ENCODE results near the gene OPN3.
A peak's percentile ranks its signal among the peaks of the same experiment; 100 is the strongest.

The OPN3 gene

DNA sequence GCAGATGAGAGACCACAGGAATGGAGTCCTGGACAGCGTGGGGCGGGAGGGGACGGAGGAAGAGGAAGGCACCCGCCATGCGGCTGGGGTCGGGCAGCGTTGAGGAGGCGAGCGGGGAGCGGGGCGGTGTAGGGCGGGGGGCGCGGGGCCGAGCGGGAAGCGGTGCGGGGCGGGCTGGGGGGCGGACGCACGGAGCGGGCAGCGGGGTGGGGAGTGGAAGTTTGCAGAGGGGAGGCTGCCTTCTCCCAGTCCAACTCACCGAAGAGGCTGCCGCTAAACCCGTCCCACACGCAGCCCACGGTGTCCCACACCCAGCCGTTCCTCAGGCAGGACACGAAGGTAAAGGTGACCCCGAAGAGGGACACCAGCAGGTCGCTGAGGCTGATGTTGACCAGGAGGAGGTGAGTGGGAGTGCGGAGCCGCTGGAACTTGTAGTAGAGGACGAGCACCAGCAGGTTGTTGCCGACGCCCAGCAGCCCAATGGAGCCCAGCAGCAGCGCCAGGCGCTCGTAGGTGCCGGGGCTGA is 483 bp downstream of the OPN3 start (continued):
- TF ChIP-seq, protein P1, sequence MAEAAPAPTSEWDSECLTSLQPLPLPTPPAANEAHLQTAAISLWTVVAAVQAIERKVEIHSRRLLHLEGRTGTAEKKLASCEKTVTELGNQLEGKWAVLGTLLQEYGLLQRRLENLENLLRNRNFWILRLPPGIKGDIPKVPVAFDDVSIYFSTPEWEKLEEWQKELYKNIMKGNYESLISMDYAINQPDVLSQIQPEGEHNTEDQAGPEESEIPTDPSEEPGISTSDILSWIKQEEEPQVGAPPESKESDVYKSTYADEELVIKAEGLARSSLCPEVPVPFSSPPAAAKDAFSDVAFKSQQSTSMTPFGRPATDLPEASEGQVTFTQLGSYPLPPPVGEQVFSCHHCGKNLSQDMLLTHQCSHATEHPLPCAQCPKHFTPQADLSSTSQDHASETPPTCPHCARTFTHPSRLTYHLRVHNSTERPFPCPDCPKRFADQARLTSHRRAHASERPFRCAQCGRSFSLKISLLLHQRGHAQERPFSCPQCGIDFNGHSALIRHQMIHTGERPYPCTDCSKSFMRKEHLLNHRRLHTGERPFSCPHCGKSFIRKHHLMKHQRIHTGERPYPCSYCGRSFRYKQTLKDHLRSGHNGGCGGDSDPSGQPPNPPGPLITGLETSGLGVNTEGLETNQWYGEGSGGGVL (tag by site-specific recombination; IDR thresholded peaks at IDR 0.05): peak; percentile 51
- TF ChIP-seq ZNF76 (tag by site-specific recombination; IDR thresholded peaks at IDR 0.05; ENCODE audit: borderline replicate concordance, low read depth) (peak; percentile 60), ZNF433 (tag by site-specific recombination; IDR thresholded peaks at IDR 0.05; ENCODE audit: low read depth) (no peak), ZNF510 (tag by site-specific recombination; IDR thresholded peaks at IDR 0.05; ENCODE audit: insufficient replicate concordance) (no peak), ZFP37 (tag by site-specific recombination; IDR thresholded peaks at IDR 0.05) (no peak), ZNF354C (tag by site-specific recombination; IDR thresholded peaks at IDR 0.05; ENCODE audit: borderline replicate concordance, low read depth) (no peak), ZNF146 (tag by site-specific recombination; IDR thresholded peaks at IDR 0.05) (no peak), ZNF600 (tag by site-specific recombination; IDR thresholded peaks at IDR 0.05) (peak; percentile 91), REPIN1 (tag by site-specific recombination; IDR thresholded peaks at IDR 0.05; ENCODE audit: low read depth) (no peak), PRDM1 (tag by site-specific recombination; IDR thresholded peaks at IDR 0.05) (no peak), TRIM28 (IDR thresholded peaks at IDR 0.05; ENCODE audit: borderline replicate concordance, low read length) (no peak; the same call in 1 of the 2 replicates), ZBTB1 (tag by site-specific recombination; IDR thresholded peaks at IDR 0.05) (no peak), ZNF658 (tag by site-specific recombination; IDR thresholded peaks at IDR 0.05) (no peak), ZFP69B (tag by site-specific recombination; IDR thresholded peaks at IDR 0.05) (no peak), ZBTB21 (tag by site-specific recombination; IDR thresholded peaks at IDR 0.05) (no peak), ZNF341 (tag by site-specific recombination; IDR thresholded peaks at IDR 0.05; ENCODE audit: low read depth) (peak; percentile 25; the same call in 1 of the 2 replicates), SP2 (tag by site-specific recombination; IDR thresholded peaks at IDR 0.05) (peak; percentile 56), ZNF426 (tag by site-specific recombination; IDR thresholded peaks at IDR 0.05) (no peak), ZNF645 (tag by site-specific recombination; IDR thresholded peaks at IDR 0.05) (no peak), SETDB1 (IDR thresholded peaks at IDR 0.05; ENCODE audit: insufficient read length, low read length) (no peak), ZNF112 (tag by site-specific recombination; IDR thresholded peaks at IDR 0.05) (no peak), HOXA7 (CRISPR knock-in tag; IDR thresholded peaks at IDR 0.05; ENCODE audit: borderline replicate concordance) (no peak)
- TF ChIP-seq, protein P2, sequence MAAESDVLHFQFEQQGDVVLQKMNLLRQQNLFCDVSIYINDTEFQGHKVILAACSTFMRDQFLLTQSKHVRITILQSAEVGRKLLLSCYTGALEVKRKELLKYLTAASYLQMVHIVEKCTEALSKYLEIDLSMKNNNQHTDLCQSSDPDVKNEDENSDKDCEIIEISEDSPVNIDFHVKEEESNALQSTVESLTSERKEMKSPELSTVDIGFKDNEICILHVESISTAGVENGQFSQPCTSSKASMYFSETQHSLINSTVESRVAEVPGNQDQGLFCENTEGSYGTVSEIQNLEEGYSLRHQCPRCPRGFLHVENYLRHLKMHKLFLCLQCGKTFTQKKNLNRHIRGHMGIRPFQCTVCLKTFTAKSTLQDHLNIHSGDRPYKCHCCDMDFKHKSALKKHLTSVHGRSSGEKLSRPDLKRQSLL (tag by site-specific recombination; IDR thresholded peaks at IDR 0.05): no peak
- TF ChIP-seq, protein P3, sequence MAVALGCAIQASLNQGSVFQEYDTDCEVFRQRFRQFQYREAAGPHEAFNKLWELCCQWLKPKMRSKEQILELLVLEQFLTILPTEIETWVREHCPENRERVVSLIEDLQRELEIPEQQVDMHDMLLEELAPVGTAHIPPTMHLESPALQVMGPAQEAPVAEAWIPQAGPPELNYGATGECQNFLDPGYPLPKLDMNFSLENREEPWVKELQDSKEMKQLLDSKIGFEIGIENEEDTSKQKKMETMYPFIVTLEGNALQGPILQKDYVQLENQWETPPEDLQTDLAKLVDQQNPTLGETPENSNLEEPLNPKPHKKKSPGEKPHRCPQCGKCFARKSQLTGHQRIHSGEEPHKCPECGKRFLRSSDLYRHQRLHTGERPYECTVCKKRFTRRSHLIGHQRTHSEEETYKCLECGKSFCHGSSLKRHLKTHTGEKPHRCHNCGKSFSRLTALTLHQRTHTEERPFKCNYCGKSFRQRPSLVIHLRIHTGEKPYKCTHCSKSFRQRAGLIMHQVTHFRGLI (tag by site-specific recombination; IDR thresholded peaks at IDR 0.05): peak; percentile 72
- TF ChIP-seq, protein P4, sequence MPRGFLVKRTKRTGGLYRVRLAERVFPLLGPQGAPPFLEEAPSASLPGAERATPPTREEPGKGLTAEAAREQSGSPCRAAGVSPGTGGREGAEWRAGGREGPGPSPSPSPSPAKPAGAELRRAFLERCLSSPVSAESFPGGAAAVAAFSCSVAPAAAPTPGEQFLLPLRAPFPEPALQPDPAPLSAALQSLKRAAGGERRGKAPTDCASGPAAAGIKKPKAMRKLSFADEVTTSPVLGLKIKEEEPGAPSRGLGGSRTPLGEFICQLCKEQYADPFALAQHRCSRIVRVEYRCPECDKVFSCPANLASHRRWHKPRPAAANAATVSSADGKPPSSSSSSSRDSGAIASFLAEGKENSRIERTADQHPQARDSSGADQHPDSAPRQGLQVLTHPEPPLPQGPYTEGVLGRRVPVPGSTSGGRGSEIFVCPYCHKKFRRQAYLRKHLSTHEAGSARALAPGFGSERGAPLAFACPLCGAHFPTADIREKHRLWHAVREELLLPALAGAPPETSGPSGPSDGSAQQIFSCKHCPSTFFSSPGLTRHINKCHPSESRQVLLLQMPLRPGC (tag by site-specific recombination; IDR thresholded peaks at IDR 0.05): no peak
- TF ChIP-seq, protein P5, sequence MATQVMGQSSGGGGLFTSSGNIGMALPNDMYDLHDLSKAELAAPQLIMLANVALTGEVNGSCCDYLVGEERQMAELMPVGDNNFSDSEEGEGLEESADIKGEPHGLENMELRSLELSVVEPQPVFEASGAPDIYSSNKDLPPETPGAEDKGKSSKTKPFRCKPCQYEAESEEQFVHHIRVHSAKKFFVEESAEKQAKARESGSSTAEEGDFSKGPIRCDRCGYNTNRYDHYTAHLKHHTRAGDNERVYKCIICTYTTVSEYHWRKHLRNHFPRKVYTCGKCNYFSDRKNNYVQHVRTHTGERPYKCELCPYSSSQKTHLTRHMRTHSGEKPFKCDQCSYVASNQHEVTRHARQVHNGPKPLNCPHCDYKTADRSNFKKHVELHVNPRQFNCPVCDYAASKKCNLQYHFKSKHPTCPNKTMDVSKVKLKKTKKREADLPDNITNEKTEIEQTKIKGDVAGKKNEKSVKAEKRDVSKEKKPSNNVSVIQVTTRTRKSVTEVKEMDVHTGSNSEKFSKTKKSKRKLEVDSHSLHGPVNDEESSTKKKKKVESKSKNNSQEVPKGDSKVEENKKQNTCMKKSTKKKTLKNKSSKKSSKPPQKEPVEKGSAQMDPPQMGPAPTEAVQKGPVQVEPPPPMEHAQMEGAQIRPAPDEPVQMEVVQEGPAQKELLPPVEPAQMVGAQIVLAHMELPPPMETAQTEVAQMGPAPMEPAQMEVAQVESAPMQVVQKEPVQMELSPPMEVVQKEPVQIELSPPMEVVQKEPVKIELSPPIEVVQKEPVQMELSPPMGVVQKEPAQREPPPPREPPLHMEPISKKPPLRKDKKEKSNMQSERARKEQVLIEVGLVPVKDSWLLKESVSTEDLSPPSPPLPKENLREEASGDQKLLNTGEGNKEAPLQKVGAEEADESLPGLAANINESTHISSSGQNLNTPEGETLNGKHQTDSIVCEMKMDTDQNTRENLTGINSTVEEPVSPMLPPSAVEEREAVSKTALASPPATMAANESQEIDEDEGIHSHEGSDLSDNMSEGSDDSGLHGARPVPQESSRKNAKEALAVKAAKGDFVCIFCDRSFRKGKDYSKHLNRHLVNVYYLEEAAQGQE (tag by site-specific recombination; IDR thresholded peaks at IDR 0.05): no peak
- TF ChIP-seq, protein P6, sequence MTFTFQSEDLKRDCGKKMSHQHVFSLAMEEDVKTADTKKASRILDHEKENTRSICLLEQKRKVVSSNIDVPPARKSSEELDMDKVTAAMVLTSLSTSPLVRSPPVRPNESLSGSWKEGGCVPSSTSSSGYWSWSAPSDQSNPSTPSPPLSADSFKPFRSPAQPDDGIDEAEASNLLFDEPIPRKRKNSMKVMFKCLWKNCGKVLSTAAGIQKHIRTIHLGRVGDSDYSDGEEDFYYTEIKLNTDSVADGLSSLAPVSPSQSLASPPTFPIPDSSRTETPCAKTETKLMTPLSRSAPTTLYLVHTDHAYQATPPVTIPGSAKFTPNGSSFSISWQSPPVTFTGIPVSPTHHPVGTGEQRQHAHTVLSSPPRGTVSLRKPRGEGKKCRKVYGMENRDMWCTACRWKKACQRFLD (tag by site-specific recombination; IDR thresholded peaks at IDR 0.05): no peak

All from HEK293 (cell line).